Hindlimb muscle (tissue), 1 donor: ENCODE measurements around the gene RIPOR3. TPM values are rescaled to one million over a fixed set of nuclear protein-coding genes. Genes with fewer than 3 reads are reported as not detected.
"Not testable (repeated sequence)": the region's sequence is repeated elsewhere in the genome, so short reads cannot be mapped to it uniquely, and the experiment has no call there.

Source experiments
- DNase-seq: peaks from one replicate; pipeline ENCODE4 v3.0.0-alpha.2; 2013
- polyA plus RNA-seq: library from polyadenylated mRNA; unstranded; fragments of 120-200 nt; gene quantifications from one replicate; pipeline ENCODE4 v1.2.1, GENCODE V29; 2013; ENCODE audit not compliant: insufficient read length

The RIPOR3 gene
- polyA plus RNA-seq, 1 donor = 4.0 TPM

DNA sequence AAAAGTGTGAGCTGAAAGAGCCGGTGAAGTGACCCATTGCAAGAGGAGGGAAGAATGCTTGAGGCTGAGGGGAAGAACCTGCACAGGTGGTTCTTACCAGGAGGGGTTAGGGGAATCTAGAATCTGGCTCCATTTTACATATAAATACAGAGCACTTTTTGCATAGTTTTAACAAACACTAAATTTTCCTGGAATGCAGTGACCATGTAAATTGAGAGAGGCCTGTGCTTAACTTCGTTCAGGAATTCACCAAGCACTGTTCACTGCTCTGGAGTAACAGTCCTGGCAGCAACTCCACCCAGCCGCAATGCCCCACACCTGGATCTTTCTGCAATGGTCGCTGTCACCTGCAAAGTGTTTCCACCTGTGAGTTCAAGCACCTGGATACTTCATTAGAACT, 13.2 kb upstream of the RIPOR3 start:
- DNase-seq = no peak

GRCh38 chr20:50703651-50704438, 12.5 kb upstream of the RIPOR3 start:
- DNase-seq = not testable (repeated sequence)

DNA sequence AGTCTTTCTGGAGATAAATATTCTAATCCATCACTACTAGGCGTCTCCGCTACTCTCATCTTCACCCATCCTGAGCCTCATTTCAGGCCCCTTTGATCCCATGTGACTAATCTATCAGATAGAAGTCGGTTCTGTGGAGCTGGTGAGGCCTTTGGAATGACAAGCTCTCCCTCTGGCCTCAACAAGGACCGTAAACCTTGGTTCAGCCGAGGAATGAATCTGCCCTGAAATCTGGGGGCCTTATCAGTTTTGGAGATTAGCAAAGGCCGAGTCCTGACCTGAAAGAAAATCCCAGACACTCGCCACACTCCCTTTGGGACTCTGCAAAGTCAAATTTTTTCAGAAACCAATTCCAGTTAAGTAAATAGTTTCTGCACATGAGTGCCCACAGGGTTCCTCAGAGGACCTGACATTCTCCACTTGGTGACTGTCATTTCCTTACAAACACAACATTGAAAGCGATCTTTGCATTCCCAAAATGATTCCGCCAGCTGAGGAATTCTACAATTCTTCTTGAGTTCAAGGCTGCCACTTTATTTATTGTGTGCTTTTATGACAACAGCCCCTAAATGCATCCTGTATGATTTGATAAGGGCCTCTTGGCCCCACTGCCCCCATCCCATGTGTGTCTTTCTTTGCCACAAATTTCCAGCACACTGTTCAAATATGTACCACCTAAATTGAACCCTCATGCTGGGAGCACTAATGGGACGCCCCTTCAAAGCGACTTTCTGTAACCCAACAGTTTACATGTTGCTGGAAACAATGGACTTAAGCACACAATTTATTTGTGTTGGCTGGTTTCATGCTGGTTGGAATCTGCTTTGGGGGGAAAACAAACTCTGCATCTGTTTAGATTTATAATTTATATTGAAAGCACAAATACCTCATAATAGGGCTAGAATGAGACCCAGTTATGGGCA, 10.0 kb upstream of the RIPOR3 start:
- no peak for DNase-seq

DNA sequence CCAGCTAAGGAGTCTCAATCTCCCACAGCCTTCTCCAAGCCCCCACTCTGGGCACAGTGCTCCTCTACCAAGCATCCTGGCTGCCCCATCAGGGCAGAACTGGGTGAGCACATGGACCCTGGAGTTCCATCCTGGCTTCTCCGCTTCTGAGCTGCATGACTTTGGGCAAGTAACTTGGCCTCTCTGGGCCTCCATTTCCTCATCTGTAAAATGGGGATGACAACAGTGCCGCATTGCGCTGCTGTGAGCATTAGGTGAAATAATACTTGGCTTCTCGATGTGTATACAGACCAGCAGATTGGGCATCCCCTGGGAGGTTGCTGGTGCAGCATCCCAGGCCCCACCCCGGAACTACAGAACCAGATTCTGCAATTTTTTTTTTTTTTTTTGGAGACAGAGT, 8.3 kb upstream of the RIPOR3 start:
- no peak for DNase-seq

- DNase-seq = not testable (repeated sequence)
Measured at GRCh38 chr20:50698255-50698654, 6.9 kb upstream of the RIPOR3 start.

DNA sequence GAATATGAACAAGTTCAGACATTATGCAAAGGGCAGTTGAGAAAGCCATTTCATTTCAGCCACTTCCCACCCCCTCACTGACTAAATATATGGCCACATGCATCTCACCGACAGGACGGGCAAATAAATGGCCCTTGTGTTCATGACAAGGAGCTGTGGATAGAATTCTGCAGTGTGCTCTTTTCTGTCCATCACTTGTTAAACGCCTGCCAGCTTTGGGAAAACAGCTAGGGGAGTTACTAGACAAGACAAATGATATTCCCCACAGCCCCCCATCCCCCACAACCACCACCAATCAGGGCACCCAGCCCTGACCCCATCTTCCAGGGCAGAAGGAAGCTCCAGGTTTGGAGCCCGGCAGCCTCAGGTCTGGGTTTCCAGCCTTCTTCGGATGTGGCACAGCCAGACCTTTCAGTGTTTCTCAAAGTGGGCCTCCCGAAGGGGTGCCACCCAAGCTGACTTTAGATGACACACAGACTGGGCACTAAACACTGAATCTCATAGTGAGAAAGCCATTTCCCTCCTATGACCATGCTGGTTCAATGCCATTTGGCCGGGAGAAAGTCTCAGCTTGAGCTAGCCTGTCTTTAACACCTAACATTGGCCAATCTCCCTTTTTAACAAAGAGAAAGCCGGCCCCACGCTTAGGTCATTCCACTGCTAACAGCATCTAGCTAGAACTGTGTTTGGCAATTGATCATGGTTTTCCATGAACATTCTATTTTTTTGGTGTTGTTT, 4.0 kb upstream of the RIPOR3 start:
- peak; percentile 76 for DNase-seq

GRCh38 chr20:50694379-50695134, 3.2 kb upstream of the RIPOR3 start:
- DNase-seq = peak; percentile 58

- no peak for DNase-seq
Measured at GRCh38 chr20:50693001-50693400, 1.7 kb upstream of the RIPOR3 start.

GRCh38 chr20:50692552-50692933, 1.2 kb upstream of the RIPOR3 start:
- no peak for DNase-seq

DNA sequence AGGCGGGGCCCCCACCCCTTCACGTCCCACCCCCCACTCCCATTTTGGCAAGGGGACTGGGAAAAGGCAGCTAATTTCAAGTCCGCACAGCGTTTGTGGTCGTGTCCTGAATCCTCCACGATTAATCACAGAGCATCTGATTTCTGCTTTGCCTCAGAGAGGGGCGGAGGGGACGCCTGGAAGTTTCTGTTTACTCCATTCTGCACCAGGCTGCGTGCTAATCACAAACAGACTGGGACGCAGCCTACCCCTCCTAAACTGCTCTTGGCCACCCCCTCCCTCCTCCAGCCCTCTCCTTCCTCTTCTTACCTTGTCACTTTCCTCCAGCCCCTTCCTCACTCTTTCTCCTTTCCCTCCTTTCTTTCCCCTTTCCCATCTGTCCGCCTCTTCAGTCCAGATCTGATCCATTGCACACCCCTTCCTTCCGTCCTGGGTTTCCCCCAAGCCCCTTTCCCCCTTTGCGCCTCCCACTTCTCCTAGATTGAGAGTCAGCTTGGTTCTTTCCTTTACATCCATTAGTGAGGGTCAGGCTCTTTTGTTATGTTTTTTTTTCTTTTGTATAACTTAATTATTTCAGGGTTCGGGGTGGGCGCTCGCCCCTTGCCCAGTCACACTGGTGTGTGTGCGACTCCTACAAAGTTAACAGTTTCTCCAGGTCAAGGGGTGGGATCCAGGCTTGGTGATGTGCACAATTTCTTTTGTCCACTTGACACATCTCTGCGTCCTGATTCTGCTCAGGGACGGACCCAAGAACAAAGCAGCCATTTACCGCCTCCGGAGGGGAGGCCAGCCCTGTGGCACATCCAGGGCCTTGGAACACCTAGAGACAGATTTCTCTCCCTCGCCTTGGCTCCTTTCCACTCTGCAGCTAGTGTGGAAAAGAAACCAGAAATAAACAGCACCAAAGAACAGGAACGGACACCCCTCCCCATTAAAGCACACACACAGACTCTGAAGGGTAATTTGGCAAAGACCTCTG, 520 bp upstream of the RIPOR3 start:
- peak; percentile 50 for DNase-seq

DNA sequence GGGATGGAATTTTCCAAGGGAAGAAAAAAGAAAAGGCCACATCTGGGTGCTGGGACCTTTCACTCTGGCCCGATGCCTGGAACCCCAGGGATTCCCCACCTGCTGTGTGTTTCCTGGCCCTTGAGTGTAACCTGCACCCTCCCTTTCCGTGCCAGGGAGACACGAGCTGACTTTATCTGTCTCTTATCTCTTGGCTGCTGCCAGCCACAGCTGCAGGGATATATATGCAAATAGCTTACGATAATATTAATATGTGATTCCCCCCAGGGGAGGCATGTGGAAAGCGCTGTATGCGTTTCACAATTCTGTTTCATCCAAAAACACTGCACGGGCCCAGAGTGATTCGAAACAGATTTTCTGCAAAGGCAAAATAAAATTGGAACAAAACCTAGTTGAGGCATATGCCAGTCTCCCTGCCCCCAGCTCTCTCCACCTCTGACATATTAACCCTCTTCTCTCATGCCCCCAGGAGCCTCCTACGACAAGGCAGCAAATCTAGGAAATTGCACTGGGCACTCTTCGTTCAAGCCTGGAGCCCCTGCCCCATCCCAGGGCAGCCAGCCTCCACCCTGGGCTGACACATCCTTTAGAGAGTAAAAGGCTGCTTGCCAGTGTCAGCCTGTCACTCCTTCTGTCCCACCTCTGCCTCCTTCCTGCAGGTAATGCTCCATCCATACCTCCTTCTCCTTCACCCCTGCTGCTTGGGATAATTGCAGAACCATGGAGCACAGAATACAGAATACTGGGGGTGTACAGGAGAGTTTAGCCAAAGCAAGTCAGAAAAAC, 1.3 kb downstream of the RIPOR3 start:
- DNase-seq = no peak

DNA sequence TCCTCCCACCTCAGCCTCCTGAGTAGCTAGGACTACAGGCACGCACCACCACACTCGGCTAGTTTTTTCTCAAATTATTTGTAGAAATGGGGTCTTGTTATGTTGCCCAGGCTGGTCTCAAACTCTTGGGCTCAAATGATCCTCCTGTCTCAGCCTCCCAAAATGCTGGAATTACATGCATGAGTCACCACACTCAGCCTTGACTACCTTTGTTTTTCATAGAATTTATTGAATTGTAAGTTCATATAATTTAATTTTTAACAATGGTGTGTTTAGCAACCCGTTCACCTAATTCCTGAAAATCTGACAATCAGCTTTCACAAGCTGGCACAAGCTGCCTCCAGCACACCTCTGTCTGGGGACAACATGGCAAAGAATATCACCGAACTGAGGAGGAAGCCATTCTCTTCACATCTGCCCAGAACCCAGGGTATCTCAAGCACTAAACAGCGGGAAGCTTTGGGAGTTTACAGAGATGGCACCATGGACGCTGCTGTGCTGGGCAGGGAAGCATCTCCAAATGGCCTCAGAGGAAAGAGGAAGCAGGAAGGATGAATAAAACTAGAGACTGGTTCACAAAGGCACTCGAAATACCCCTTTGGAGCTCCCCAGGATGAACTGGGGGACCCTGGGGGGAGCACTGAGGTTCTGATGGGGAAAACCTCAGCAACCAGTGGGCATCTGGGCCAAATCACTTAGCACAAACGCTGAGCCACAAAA, 2.9 kb downstream of the RIPOR3 start:
- no peak for DNase-seq

DNA sequence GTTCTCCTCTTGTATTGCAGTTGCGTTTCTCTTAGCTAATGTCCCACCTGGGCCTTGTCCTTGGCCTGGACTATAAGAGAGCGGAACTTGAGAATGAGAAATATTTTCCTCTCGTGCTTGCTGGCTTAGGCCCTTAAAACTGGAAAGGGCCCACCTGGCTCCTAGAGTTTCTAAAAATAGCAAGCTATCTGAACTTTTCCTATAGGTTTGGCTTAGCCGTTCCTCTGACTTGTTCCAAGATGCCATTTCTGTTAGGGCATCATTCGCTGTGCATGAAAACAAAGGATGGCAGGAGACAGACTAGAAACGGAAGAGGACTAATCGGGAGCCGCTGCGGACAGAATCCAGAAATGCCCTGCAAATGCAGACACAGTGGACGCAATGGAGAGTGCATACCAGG, 4.5 kb downstream of the RIPOR3 start:
- peak; percentile 89 for DNase-seq

GRCh38 chr20:50683570-50683969, 7.8 kb downstream of the RIPOR3 start:
- DNase-seq = no peak

DNA sequence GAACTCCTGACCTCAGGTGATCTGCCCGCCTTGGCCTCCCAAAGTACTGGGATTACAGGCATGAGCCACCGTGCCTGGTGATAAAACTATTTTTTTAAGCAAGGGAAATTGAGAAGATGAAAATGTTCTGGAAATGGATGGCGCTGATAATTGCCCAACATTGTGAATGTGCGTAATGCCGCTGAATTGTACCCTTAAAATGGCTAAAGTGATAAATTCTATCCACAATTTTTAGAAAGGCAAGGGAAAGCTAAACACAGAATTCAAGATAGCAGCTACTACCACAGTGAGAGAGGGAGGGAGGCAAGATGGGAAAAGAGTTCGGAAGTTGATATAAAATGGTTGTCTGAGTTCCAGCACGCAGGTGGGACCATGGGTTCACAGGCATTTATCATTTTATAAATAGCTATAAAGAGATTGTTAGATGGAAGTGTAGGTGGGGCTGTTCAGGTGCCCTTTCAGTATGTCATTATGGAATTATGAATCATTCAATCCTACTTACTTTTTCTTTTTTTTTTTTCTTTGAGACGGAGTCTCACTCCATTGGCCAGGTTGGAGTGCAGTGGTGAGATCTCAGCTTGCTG, 8.3 kb downstream of the RIPOR3 start:
- no peak for DNase-seq

DNA sequence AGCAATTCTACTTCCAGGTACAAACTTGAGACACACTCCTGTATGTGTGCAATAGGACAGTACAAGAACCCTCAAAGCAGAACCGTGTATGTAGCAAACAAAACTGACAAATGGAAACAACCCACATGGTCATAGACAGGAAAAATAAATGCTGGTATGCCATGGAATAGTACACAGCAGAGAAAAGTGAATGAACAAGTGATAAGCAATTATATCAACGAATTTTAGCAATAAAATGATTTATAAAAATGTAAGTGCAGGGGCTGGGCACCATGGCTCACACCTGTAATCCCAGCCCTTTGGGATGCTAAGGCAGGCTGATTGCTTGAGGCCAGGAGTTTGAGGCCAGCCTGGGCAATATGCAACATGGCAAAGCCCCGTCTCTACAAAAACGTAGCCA, 9.3 kb downstream of the RIPOR3 start:
- no peak for DNase-seq

GRCh38 chr20:50681359-50682064, 9.8 kb downstream of the RIPOR3 start:
- no peak for DNase-seq
